Panc1 (cell line): ENCODE data around the gene PLPP4.

Experiments used
- POLR2AphosphoS5 ChIP-seq: IDR thresholded peaks from 2 replicates; pipeline ENCODE4 v1.6.1; 2012; ENCODE audit warnings: mild to moderate bottlenecking, low read depth, low read length, moderate library complexity
- TF ChIP-seq, protein P1 (sequence below): fragments of 450-650 bp; IDR thresholded peaks from 2 replicates; pipeline ENCODE4 v1.5.1; 2017; ENCODE audit warnings: mild to moderate bottlenecking
- TF ChIP-seq, protein P2 (sequence below), 2 experiments: IDR thresholded peaks; 2 replicates each; pipeline ENCODE4 v1.6.1; 2011 to 2012; ENCODE audit warnings: low read depth in 2 of 2, control low read depth in 1 of 2, low read length in 1 of 2, mild to moderate bottlenecking in 1 of 2, moderate library complexity in 1 of 2; ENCODE audit not compliant: insufficient read depth in 1 of 2

DNA sequence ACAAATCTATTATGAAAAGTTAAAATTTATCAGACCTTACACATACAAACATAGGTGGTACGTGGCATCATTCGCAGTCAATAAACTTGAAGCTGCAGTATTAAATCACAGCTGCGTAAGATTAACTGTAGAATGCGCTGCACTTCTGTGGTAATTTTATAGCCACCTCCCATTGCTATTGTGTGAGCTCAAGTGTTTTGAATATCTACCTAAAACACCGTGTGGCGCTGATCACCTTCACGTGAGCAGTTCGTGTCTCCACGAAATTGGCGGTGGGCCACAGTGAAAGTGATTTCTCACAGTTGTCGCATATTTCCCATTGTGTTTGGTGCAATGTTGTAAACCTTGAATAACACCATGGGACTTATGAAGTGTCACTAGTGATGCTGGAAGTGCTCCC, 102.8 kb downstream of the PLPP4 start:
- TF ChIP-seq POLR2AphosphoS5 = no peak
- TF ChIP-seq, protein P1, sequence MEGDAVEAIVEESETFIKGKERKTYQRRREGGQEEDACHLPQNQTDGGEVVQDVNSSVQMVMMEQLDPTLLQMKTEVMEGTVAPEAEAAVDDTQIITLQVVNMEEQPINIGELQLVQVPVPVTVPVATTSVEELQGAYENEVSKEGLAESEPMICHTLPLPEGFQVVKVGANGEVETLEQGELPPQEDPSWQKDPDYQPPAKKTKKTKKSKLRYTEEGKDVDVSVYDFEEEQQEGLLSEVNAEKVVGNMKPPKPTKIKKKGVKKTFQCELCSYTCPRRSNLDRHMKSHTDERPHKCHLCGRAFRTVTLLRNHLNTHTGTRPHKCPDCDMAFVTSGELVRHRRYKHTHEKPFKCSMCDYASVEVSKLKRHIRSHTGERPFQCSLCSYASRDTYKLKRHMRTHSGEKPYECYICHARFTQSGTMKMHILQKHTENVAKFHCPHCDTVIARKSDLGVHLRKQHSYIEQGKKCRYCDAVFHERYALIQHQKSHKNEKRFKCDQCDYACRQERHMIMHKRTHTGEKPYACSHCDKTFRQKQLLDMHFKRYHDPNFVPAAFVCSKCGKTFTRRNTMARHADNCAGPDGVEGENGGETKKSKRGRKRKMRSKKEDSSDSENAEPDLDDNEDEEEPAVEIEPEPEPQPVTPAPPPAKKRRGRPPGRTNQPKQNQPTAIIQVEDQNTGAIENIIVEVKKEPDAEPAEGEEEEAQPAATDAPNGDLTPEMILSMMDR = no peak
- TF ChIP-seq, protein P2, sequence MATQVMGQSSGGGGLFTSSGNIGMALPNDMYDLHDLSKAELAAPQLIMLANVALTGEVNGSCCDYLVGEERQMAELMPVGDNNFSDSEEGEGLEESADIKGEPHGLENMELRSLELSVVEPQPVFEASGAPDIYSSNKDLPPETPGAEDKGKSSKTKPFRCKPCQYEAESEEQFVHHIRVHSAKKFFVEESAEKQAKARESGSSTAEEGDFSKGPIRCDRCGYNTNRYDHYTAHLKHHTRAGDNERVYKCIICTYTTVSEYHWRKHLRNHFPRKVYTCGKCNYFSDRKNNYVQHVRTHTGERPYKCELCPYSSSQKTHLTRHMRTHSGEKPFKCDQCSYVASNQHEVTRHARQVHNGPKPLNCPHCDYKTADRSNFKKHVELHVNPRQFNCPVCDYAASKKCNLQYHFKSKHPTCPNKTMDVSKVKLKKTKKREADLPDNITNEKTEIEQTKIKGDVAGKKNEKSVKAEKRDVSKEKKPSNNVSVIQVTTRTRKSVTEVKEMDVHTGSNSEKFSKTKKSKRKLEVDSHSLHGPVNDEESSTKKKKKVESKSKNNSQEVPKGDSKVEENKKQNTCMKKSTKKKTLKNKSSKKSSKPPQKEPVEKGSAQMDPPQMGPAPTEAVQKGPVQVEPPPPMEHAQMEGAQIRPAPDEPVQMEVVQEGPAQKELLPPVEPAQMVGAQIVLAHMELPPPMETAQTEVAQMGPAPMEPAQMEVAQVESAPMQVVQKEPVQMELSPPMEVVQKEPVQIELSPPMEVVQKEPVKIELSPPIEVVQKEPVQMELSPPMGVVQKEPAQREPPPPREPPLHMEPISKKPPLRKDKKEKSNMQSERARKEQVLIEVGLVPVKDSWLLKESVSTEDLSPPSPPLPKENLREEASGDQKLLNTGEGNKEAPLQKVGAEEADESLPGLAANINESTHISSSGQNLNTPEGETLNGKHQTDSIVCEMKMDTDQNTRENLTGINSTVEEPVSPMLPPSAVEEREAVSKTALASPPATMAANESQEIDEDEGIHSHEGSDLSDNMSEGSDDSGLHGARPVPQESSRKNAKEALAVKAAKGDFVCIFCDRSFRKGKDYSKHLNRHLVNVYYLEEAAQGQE (IDR thresholded peaks at IDR 0.05; ENCODE audit: insufficient read depth in 1 of 2, low read depth in 2 of 2, low read length in 1 of 2) = no peak
